G401 (cell line): ENCODE results near the gene CTNNA3. TPM values are rescaled to one million over a fixed set of nuclear protein-coding genes. Genes with fewer than 3 reads are reported as not detected.
"Not testable (repeated sequence)": the region's sequence is repeated elsewhere in the genome, so short reads cannot be mapped to it uniquely, and the experiment has no call there.

Experiments
- DNase-seq: peaks from one replicate; pipeline ENCODE4 v3.0.0-alpha.2; 2015; ENCODE audit warnings: low spot score
- in situ Hi-C: cut with HindIII; loops from 2 replicates; pipeline ENCODE4 v1.10.0; 2016; ENCODE audit warnings: low sequenced_read_pairs, mixed read lengths
- total RNA-seq: library from RNA; depleted of rRNA; stranded (reverse); fragments of >200 nt; shearing (Covaris generic); gene quantifications from 2 replicates; pipeline ENCODE4 v1.2.3, GENCODE V29; 2014

Gene CTNNA3
- total RNA-seq, 1 experiment from 2014 or later = not detected

DNA sequence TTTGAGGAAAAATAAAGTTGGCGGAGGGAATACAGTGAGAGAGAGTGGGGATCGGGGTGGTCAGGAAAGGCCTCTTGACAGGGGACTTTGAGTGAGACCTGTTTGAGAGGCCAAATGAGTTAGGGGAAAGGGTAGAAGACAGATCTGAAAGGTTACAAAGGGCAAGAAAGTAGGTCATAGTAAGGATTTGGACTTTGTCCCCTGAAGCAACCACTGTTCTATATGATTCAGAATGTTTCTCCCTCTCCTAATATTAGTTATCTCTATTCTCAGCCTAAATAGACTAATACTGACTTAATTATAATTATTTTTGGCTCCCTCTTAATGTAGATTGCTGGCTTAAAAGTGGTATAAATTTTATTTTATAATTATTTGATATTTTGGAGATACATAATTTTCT is 88.0 kb downstream of the CTNNA3 start:
- no peak for DNase-seq
- in situ Hi-C loops = no loop called here

DNA sequence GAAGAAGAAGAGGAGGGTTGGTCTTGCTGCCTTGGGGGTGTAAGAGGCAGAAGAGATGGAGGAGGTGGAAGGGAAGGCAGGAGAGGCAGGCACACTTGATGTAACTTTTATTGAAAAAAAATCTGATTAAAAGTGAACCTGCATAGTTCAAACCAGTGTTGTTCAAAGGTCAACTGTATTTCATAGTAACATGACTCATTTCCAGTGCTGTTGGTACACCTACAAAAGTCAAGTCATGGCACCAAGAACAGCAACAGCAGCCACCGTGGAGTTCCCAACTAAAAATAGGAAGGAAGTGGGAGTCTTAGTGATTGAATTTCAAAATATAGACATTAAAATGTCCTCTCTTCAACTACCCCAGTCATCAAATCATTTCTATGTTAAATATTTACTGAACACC is 88.5 kb downstream of the CTNNA3 start:
- in situ Hi-C loops = no loop called here

DNA sequence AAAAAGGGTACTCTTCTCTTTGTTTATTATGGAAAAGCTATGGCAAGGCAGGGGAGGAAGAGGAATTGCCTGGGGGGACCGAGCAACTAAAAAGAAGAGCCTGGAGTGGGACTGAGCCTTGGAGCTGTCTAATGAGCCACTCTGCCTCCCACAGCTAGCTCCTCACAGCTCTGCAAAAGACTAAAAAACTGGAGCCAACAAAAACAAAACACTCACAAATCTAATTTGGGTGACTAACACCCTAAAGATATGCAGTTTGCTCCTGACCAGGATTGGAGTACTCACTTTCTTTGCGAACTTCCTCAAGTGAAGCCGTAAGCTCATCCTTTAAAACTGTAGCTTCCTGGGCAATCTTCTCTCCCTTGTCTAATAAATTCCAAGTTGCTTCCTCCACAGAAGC is 89.4 kb downstream of the CTNNA3 start:
- DNase-seq = no peak

More for the DNA sequence above, 88.5 kb downstream of the CTNNA3 start:
- DNase-seq = no peak

DNA sequence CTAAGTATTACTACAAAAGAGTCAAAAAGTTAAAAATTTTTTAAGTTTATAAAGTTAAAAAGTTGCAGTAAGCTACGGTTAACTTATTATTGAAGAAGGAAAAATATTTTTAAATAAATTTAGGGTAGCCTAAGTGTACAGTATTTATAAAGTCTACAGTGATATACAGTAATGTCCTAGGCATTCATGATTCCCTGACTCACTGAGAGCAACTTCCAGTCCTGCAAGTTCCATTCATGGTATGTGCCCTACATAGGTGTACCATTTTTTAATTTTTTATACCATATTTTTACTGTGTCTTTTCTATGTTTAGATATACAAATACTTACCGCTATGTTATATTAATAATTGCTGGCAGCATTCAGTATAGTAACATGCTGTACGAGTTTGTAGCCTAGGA is 92.3 kb downstream of the CTNNA3 start:
- in situ Hi-C loops = no loop called here
- no peak for DNase-seq

More for the DNA sequence above, 89.4 kb downstream of the CTNNA3 start:
- in situ Hi-C loops = no loop called here

DNA sequence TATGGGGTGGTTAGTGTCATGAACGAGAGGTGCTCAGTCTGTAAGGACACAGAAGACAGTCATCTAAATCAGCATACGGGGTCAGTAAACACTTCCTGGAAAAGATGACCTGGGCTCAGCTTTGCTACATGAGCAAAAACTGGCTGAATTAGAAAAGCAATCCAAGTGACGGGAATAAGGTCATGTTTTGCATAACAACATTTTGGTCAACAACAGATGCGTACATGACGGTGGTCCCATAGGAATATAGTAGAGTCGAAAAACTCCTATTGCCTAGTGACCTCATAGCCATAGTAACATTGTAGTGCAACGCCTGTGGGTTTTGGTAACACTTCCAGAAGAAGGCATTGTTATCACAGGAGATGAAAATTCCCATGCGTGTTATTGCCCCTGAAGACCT is 92.9 kb downstream of the CTNNA3 start:
- in situ Hi-C loops = no loop called here
- DNase-seq = no peak

DNA sequence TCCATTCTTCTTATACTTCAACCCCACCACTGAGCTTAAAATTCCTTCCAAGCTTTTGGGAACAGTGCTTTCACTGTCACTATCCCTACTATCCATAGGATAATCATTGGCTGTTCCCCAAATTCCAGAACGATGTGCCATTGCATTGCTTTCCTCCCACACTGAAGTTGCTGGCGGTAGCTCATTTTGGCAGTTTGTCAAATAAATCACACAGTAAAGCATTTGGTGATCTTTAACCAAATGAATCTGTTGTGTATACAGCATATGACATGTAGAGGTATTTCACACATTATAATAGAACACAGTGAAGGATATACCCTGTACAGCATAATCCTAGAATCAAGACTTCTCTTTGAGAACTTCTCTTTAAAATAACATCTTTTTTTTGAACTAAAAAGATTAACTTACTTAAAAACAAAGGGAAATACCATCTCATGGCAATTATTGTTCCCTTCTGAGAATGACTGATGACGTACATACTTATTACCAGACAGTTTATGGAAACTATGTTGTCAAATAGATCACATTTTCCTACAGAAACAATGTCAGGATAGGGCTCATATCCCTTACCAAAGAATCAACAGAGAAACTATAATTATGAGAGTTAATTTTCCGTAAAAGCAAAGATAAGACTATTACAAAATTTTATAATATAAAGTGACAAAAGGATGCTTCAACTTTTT is 93.6 kb downstream of the CTNNA3 start:
- DNase-seq = no peak
- in situ Hi-C loops = no loop called here

DNA sequence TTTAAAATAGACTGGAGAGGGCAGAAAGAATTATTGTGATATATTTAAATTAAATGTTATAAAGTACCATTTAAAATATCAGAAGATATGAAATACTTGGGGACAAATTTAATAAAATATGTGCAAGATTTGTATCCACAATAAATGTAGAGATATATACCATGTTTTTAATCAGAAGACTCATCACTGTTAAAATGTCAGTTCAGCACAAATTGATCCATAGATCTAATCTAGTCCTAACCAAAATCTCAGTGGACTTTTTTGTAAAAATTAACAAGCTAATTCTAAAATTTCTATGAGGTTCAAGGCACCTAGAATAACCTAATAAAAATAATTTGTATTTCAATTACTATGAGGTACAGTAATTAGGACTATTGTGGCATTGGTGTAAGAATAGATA is 96.4 kb downstream of the CTNNA3 start:
- in situ Hi-C loops = no loop called here
- DNase-seq = no peak

DNA sequence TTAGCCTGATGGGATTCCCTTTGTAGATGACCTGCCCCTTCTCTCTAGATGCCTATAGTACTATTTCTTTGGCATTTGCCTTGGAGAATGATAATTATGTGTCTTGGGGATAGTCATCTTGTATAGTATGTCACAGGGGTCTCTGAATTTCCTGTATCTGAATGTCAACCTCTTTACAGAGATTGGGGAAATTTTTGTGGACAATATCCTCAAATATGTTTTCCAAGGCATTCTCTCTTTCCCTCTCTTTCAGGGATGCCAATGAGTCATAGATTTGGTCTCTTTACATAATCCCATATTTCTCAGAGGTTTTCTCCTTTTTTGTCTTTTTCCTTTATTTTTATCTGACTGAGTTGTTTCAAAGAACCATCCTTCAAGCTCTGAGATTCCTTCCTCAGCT is 99.4 kb downstream of the CTNNA3 start:
- in situ Hi-C loops = no loop called here
- no peak for DNase-seq

DNA sequence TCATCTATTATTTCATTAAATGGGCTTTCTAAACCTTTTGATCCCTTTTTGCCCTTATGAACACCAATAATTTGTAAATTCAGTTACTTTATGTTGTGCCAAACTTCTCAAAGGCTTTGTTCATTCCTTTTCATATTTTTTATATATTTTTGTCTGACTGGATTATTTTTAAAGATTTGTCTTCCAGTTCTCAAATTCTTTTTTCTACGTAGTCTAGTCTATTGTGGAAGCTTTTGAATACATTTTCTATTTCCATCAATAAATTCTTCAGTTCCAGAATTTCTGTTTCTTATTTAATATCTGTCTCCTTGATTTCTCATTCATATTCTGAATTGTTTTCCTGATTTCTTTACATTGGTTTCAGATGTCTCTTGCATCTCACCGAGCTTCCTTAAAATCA is 108.2 kb downstream of the CTNNA3 start:
- in situ Hi-C loops = no loop called here

DNA sequence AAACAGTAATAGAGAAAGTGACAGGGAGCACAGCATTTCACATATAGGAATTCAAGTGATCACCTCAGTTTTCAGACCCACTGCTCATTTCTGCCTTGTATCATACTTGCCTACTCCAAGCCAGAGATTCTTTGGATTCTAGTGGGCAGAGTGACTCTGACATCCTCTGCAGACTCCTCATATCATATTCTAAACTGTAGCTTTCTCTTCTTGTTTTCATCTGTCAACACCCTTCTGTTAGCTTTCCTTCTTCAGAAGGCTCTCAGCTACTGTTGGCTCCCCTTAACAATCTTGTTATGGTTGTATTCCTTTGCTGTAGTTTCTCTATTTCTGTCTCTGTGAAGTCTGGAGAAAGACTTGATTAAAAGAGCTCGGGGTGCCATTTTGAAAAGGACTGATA is 120.5 kb downstream of the CTNNA3 start:
- no peak for DNase-seq
- in situ Hi-C loops = no loop called here

More for the DNA sequence above, 108.2 kb downstream of the CTNNA3 start:
- DNase-seq = no peak

DNA sequence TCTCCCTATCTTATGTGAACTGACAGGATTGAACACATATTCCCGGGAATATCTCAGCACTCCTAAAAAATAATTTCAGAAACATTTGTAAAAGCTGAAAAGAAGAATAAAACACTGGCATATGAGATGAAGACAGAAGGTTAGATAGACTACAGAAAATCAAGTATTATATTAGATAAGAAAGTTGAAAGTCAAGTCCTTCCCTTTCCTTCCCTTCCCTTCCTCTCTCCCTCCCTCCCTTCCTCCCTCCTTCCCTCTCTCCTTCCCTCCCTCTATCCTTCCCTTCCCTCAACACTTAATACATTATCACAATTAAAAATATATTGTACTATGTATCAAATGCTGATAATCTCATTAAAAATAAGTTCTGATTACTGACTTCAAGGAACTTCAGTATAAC is 122.5 kb downstream of the CTNNA3 start:
- in situ Hi-C loops = no loop called here
- DNase-seq = no peak

DNA sequence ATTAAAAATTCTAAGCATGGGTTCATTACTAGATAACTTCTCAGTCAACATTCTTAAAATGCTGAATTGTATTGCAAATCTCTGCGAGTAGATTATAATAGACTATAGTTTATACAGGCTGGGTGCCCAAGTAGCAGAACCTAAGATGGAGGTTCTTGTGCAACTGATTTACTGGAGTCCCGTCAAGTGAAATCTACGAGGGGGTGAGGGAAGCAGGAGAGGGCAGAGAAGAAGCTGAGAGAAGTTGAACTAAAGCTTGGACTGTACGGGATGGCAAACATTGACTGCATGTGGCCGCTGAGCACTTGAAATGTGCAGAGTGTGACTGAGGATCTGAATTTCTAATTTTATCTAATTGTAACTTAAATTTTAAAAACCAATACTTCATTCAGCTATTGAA is 124.5 kb downstream of the CTNNA3 start:
- in situ Hi-C loops = no loop called here

DNA sequence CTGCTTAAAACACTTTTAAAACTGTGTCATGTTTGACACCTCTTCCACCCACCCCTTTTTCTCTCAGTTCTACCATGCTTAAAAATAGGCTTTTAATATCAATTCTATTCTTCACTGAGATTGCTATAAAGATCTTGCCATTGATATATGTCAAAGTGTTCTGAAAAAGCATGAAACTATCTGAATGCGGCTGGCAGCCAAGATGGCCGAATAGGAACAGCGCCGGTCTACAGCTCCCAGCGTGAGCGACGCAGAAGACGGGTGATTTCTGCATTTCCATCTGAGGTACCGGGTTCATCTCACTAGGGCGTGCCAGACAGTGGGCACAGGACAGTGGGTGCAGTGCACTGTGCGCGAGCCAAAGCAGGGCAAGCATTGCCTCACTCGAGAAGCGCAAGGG is 137.7 kb downstream of the CTNNA3 start:
- DNase-seq, in situ Hi-C loops: not testable (repeated sequence)

More for the DNA sequence above, 124.5 kb downstream of the CTNNA3 start:
- DNase-seq = no peak

DNA sequence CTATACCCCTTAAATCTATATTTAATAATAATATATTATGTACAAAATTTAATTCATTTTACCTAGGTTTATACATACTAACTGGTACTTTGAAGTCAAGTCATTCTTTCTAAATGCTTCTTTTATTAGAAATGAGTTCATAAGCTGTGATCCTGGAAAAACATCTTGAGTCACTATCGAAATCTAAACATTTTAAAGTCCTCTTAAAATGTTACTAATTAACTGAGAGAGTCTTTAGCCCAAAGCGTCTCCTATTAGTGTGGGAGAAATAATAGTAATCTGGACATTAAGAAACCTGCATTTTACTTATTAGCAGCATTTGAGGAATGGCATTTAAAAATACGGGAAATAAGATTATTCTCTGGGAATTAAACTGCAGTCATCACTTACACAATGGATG is 142.7 kb downstream of the CTNNA3 start:
- in situ Hi-C loops = no loop called here
- DNase-seq = no peak

DNA sequence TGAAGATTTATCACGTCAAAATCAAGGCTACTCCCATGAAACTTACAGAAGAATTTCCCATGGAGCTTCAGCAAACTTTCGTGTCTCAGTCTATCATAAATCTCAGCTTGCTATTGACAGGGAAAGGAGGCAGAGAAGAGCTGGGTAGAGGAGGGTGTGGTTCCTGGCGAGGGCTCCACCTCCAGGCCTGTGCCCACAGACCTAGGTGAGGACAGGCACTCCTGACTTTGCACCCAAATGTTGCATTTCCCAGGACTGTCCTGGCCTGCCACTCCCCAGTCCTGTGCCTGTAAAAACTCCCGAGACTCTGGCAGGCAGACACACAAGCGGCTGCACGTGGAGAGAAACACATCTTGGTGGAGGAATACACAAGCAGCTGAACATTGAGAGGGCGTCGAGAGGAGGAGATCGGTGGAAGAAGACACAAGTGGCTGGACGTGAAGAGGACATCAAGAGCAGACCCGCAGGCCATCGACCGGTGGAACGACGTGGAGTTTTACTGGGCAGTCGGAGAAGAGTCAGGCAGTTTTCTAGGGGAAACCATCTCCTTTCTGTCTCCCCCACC is 145.1 kb downstream of the CTNNA3 start:
- no peak for DNase-seq
- in situ Hi-C loops = no loop called here

DNA sequence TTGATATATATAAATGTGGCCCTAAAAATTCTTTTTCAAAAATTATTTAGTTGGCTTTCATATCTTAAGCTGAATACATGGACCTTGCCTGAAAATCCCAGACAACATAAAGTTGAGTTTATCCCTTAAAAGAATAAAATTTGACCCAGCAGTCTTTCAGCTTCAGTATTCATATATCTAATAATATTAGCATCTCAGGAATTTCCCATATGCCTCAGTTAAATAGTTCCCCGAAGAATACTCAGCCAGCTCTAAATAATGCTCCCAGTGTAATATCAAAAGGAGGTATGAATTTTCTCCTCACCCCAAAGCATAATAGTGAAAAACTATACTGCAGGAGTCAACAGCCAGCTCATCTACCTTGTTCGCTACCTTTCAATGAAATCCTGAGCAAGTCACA is 145.9 kb downstream of the CTNNA3 start:
- in situ Hi-C loops = no loop called here
- no peak for DNase-seq

DNA sequence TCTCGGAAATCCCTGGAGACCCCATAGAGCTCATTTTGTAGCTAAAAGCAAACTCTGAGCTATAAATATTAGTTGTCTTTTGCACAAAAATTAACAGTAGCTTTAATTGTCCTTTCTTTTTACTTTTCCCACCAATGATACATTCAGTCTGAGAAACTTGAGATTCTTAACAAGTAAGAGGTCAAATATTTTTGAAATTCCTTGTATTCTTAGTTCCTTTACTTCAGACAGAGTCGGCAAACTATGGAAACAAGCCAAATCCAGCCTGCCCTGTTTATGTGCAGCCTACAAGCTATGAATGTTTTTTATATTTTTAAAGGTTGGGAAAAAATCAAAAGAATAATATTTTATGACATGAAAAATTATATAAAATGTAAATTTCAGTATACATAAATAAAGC is 146.6 kb downstream of the CTNNA3 start:
- DNase-seq = no peak
- in situ Hi-C loops = no loop called here

DNA sequence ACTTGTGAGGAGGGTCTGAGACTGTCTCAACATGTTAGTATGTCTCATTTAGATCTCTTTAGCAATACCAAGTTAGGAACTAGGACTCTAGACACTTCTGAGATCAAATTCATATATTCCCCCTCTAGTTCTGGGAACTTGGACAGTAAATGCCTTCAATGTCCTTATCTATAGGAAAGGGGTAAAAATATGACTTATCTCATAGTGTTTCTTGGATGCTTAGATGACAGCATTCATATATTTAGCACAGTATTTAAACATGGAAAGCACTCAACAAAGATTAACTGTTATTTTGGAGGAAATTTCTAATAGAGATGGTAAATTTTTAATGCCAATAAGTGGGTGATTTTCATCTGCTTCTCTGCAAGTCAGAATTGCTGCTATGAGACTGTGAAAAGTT is 154.6 kb downstream of the CTNNA3 start:
- in situ Hi-C loops = no loop called here
- no peak for DNase-seq

DNA sequence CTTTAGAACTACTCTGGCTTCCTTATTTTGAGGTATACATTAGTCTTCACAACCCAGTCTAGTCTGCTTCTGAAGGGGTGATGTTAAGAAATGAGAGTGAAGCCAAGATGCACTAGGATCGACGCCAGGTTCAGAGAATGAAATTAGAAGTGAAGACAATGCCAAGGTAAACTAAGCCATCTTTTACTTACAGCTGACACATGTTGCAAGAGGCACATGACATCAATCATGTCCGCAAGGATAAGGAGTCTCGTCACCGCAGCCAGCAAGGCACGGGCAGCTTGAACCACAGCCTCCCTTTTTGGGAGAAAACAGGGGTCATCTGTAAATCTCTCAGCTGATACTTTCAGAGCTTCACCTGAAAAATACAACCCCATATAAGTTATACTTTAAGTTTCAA is 156.7 kb downstream of the CTNNA3 start:
- DNase-seq = no peak
- in situ Hi-C loops = no loop called here

DNA sequence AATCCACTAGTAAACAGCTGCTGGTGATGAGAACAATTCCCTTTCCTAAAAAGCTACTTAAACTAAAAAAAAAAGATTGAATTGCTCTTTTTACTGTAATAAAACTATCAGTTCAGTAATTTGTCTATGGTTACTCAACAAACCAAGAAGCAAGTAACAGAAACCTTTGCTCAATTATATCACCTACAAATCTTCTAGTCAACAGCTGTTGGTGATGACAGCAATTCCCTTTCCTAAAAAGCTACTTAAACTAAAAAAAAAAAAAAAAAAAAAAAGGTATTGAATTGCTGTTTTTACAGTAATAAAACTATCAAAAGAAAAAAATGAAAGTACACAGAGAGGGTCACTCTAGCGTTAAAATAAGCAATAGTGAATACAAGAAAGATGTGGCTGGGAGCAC is 158.1 kb downstream of the CTNNA3 start:
- no peak for DNase-seq
- in situ Hi-C loops = no loop called here

DNA sequence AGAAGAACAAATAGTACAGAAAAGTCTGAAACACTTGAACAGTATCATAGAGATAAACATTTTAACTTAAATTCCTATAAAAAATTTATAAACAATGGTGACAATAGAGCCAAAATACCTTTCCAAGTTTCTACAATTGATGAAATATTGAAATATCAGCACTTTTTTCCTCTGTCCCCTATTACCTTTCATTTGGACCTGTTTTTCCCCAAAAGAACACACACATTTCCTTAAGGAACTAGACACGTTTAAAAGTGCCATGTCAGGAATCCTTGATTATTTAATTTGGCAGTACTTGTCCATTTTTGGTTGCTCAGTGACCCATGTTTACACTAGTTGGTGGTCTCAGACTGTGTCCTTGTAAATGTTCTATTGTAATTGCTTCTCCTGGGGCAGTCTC is 162.6 kb downstream of the CTNNA3 start:
- in situ Hi-C loops = no loop called here
- no peak for DNase-seq
